T-helper 1 cell treated with Interleukin-12 subunit alpha and Interleukin-12 subunit beta and Interleukin-4 antibody, amounts not matched to agents 30 ng/mL and 1 ng/mL, for 36 hours (primary cell): ENCODE results near the gene UBL5. TPM values are rescaled to one million over a fixed set of nuclear protein-coding genes. Genes with fewer than 3 reads are reported as not detected.

ENCODE experiments used
- intact Hi-C: fragments of 100-400 bp; cut with micrococcal nuclease; formaldehyde crosslinking; loops from one replicate; pipeline ENCODE4 v1.15.1; 2024
- total RNA-seq: library from RNA; stranded (reverse); gene quantifications from 2 replicates; pipeline ENCODE4 v1.2.3, GENCODE V29; 2022

The UBL5 gene
- total RNA-seq, 1 donor from 2014 or later: 381 TPM

DNA sequence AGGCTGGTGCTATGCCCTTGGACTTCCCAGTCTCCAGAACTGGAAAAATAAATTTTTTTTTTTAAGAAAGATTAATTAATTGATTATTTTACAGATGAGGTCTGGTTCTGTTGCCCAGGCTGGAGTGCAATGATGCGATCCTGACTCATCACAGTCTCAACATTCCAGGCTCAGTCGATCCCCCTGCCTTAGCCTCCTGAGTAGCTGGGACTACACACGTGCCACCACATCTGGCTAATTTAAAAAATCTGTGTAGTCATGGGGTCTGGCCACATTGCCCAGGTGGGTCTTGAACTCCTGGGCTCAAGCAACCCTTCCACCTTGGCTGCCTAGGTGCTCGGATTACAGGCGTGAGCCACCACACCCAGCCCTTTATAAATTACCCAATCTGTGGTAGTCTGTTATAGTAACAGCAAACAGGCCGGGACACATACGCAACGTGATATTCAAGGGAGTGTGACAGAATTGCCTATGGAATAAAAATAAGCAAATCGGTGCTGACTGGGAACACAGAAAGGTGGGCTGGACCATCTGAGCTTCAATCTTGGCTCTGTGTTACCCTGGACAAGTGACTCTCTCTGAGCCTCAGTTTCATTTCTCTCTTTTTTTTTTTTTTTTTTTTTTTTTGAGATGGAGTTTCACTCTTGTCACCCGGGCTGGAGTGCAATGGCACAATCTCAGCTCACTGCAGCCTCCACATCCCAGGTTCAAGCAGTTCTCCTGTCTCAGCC lies 50.2 kb downstream of the UBL5 start:
- intact Hi-C loops: no loop called here

GRCh38 chr19:9878511-9879196 lies 50.9 kb downstream of the UBL5 start:
- intact Hi-C loops: no loop called here

Other genes starting within 250 kb of the UBL5 start
- 46.7 and 47.9 TPM in 2 replicates for gene ZNF121, start 243.4 kb upstream of the UBL5 start, total RNA-seq
- 32.7 and 32.9 TPM in 2 replicates for gene ZNF561, start 206.7 kb upstream of the UBL5 start, total RNA-seq
- 12.0 and 14.5 TPM in 2 replicates for gene ZNF562, start 152.8 kb upstream of the UBL5 start, total RNA-seq
- 3.7 and 4.8 TPM in 2 replicates for gene ZNF846, start 59.2 kb upstream of the UBL5 start, total RNA-seq
- 16.2 and 19.0 TPM in 2 replicates for gene FBXL12, start 8.8 kb upstream of the UBL5 start, total RNA-seq
- 98.0 and 102 TPM in 2 replicates for gene PIN1, start 7.4 kb downstream of the UBL5 start, total RNA-seq
- 11.0 and 11.4 TPM in 2 replicates for gene OLFM2, start 108.6 kb downstream of the UBL5 start, total RNA-seq
- 0.05 and 0.07 TPM in 2 replicates for gene COL5A3, start 182.6 kb downstream of the UBL5 start, total RNA-seq
- not detected in 2 replicates for gene RDH8, start 185.6 kb downstream of the UBL5 start, total RNA-seq